ENCODE measurements around the gene UPK3BL2.
"Not testable (repeated sequence)": the region's sequence is repeated elsewhere in the genome, so short reads cannot be mapped to it uniquely, and the experiment has no call there.

DNA sequence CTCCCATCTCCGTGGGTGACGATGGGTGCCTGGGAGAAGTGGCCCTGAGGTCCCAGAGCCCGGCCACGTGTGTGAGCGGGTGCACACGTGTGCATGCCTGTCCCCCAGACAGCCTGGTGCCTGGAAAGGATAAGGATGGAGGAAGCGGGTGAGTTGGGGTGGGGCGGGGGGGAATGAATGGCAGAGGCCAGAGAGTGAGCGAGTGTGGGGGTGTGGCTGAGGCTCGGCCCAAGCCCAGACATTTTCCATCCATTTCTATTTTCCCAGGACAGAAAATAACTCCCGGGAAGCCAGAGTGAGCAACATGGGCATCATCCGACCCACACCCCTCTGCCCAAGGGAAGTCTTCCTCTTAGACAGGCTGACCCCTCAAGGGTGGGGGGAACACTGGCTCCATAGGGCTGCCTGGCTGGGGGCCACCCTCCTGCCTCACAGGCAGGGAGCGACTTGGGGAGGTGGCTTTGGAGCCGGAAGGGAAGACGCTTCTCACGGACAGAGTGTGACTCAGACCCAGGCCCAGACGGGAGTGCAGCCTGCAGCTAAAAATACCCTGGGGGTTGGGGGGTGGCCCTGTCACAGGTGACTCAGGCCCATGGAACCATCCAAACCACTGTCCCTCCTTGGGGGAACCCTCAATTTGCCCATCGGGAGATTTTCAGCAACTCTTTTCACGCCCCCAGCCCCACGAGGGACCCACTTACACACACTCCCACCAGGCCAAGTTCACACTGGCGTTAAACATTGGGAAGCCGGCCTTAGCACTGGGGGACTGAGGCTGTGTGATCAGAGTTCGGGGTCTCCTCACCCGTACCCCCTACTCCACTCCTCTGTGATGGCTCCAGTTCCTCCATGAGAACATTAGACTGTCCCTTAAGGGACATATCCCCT is 38.0 kb downstream of the UPK3BL2 start:
- TF ChIP-seq POLR2A (IDR thresholded peaks at IDR 0.05), result not testable (repeated sequence)
- TF ChIP-seq, protein P1, sequence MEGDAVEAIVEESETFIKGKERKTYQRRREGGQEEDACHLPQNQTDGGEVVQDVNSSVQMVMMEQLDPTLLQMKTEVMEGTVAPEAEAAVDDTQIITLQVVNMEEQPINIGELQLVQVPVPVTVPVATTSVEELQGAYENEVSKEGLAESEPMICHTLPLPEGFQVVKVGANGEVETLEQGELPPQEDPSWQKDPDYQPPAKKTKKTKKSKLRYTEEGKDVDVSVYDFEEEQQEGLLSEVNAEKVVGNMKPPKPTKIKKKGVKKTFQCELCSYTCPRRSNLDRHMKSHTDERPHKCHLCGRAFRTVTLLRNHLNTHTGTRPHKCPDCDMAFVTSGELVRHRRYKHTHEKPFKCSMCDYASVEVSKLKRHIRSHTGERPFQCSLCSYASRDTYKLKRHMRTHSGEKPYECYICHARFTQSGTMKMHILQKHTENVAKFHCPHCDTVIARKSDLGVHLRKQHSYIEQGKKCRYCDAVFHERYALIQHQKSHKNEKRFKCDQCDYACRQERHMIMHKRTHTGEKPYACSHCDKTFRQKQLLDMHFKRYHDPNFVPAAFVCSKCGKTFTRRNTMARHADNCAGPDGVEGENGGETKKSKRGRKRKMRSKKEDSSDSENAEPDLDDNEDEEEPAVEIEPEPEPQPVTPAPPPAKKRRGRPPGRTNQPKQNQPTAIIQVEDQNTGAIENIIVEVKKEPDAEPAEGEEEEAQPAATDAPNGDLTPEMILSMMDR (IDR thresholded peaks at IDR 0.05), result not testable (repeated sequence)
